Lung (tissue), 12 donors: ENCODE results near the gene NPAS4. TPM values are rescaled to one million over a fixed set of nuclear protein-coding genes. Genes with fewer than 3 reads are reported as not detected.

Source experiments
- ATAC-seq: fragments of 200-7000 bp; cut with Tn5 transposase; one replicate; pipeline ENCODE4 v1.9.1; 2020; ENCODE audit warnings: moderate number of reproducible peaks; ENCODE audit not compliant: insufficient read depth, low FRiP score
- DNase-seq, 3 donors: peaks; one replicate each; pipeline ENCODE4 v3.0.0-alpha.2; 2013 to 2017
- H3K27ac ChIP-seq, 2 donors: one replicate each; pipeline ENCODE4 v1.5.1; 2013; ENCODE audit warnings: mild to moderate bottlenecking in 2 of 2, moderate library complexity in 2 of 2, control low read depth in 1 of 2, inconsistent platforms in 1 of 2, low read depth in 1 of 2, low read length in 1 of 2
- H3K27me3 ChIP-seq, 3 donors: one replicate each; pipeline ENCODE4 v1.5.1; 2013; ENCODE audit warnings: low read length in 2 of 3; ENCODE audit not compliant: control insufficient read depth in 3 of 3, insufficient read depth in 3 of 3
- H3K36me3 ChIP-seq, 4 donors: one replicate each; pipeline ENCODE4 v1.5.1; 2013; ENCODE audit warnings: low read length in 4 of 4, mild to moderate bottlenecking in 1 of 4, moderate library complexity in 1 of 4; ENCODE audit not compliant: control insufficient read depth in 4 of 4, insufficient read depth in 4 of 4
- H3K4me1 ChIP-seq, 5 donors: one replicate each; pipeline ENCODE4 v1.5.1; 2013; ENCODE audit warnings: low read length in 5 of 5, mild to moderate bottlenecking in 2 of 5, moderate library complexity in 1 of 5; ENCODE audit not compliant: control insufficient read depth in 5 of 5, insufficient read depth in 5 of 5
- H3K4me3 ChIP-seq: one replicate; pipeline ENCODE4 v1.5.1; 2013; ENCODE audit warnings: mild to moderate bottlenecking, control low read depth, moderate library complexity
- H3K9ac ChIP-seq, 2 donors: one replicate each; pipeline ENCODE4 v1.5.1; 2013; ENCODE audit warnings: low read length in 2 of 2, control low read depth in 1 of 2; ENCODE audit not compliant: insufficient read depth in 1 of 2
- H3K9me3 ChIP-seq, 4 donors: one replicate each; pipeline ENCODE4 v1.5.1; 2013; ENCODE audit warnings: low read length in 3 of 4, mild to moderate bottlenecking in 1 of 4, moderate library complexity in 1 of 4; ENCODE audit not compliant: control insufficient read depth in 4 of 4, insufficient read depth in 3 of 4
- CTCF ChIP-seq: IDR thresholded peaks from 2 replicates; pipeline ENCODE4 v1.5.1; 2012; ENCODE audit warnings: mild to moderate bottlenecking; ENCODE audit errors: control extremely low read depth, extremely low read depth
- WGBS, 2 donors: extraction: QIAGEN DNeasy Blood & Tissue Kit; methylation state at CpG; one replicate each; pipeline ENCODE4 v1.1.7; 2013; 5-methylcytosine and 5-hydroxymethylcytosine counted together
- polyA plus RNA-seq, 2 donors: library from polyadenylated mRNA; stranded (reverse); fragments of 200-250 nt; gene quantifications; one replicate each; pipeline ENCODE4 v1.2.1, GENCODE V29; 2013
- total RNA-seq, 2 donors: library from RNA; depleted of rRNA in 1 of 2; stranded (reverse); fragments of >200 nt in 1 of 2; gene quantifications; one replicate each; pipeline ENCODE4 v1.2.1, GENCODE V29; 2014 to 2021
- donor health status: control.
- donor health status: control.
- donor health status: Bipolar disorder and iron deficiency.
- donor health status: healthy.
- donor health status: DM: yes; HTN: yes; CAD: no.

NPAS4 gene
- total and polyA plus RNA-seq, 4 donors: 0.06 to 0.14 (median 0.08) TPM

- DNase-seq (no peak), ATAC-seq (no peak)
- H3K4me3 ChIP-seq: no peak overlapping the region
- H3K9ac ChIP-seq: no peak overlapping the region
- H3K27ac ChIP-seq: no peak overlapping the region
- 36 to 45% methylated on average over 3 of the region's 3 CpGs for WGBS, 2 donors
- H3K36me3 ChIP-seq: no peaks in the 10 kb centered on the region
- peaks cover 0 to 11% (median 5%) of the 10 kb centered on the region in 3 donors for H3K27me3 ChIP-seq
- H3K9me3 ChIP-seq: peaks cover 0 to 2% (median 0%) of the 10 kb centered on the region in 4 donors
- no peak for TF ChIP-seq CTCF
- H3K4me1 ChIP-seq: peaks cover 0 to 11% (median 0%) of the 10 kb centered on the region in 5 donors
Observed at GRCh38 chr11:66418986-66419308, 1.9 kb upstream of the NPAS4 start.

GRCh38 chr11:66419825-66420224, 1.0 kb upstream of the NPAS4 start:
- ATAC-seq: no peak
- 4 to 7% methylated on average over 21 to 30 of the region's 30 CpGs for WGBS, 2 donors
- Histone ChIP-seq H3K4me3 (no peak overlapping the region), H3K27me3 (peaks cover 0 to 11% (median 5%) of the 10 kb centered on the region in 3 donors), H3K36me3 (no peaks in the 10 kb centered on the region), H3K9ac (no peak overlapping the region), H3K27ac (no peak overlapping the region), H3K4me1 (peaks cover 0 to 11% (median 0%) of the 10 kb centered on the region in 5 donors), H3K9me3 (peaks cover 0 to 2% (median 0%) of the 10 kb centered on the region in 4 donors)
- no peak for DNase-seq
- no peak for TF ChIP-seq CTCF

- DNase-seq (peak; percentile 92 to 94 (median 94)), ATAC-seq (peak; percentile 93)
- H3K9ac ChIP-seq: no peak overlapping the region
- no peaks in the 10 kb centered on the region for H3K36me3 ChIP-seq
- 13 to 14% methylated on average over 38 of the region's 38 CpGs for WGBS, 2 donors
- peaks cover 0 to 11% (median 5%) of the 10 kb centered on the region in 3 donors for H3K27me3 ChIP-seq
- no peak for TF ChIP-seq CTCF
- peaks cover 0 to 2% (median 0%) of the 10 kb centered on the region in 4 donors for H3K9me3 ChIP-seq
- no peak overlapping the region for H3K4me3 ChIP-seq
- peaks cover 0 to 11% (median 0%) of the 10 kb centered on the region in 5 donors for H3K4me1 ChIP-seq
- H3K27ac ChIP-seq: no peak overlapping the region
Observed at GRCh38 chr11:66421492-66422205, 814 bp downstream of the NPAS4 start.
